H9 (cell line): ENCODE measurements around the gene SERPINE2. TPM values are rescaled to one million over a fixed set of nuclear protein-coding genes. Genes with fewer than 3 reads are reported as not detected.

Source experiments
- DNase-seq: peaks from one replicate; pipeline ENCODE4 v3.0.0-alpha.2; 2017
- H2AFZ ChIP-seq: one replicate; pipeline ENCODE4 v1.6.1; 2013; ENCODE audit warnings: mild to moderate bottlenecking, low read length, control low read depth, moderate library complexity
- H2AK5ac ChIP-seq: 2 replicates; pipeline ENCODE4 v1.6.1; 2013; ENCODE audit warnings: low read length, control low read depth, mixed read lengths; ENCODE audit not compliant: insufficient read length
- H2BK120ac ChIP-seq: one replicate; pipeline ENCODE4 v1.6.1; 2013; ENCODE audit warnings: low read depth, mild to moderate bottlenecking, low read length, control low read depth, inconsistent platforms; ENCODE audit not compliant: poor library complexity, severe bottlenecking
- H2BK12ac ChIP-seq: 2 replicates; pipeline ENCODE4 v1.6.1; 2013; ENCODE audit warnings: low read length, control low read depth, mixed read lengths, low read depth; ENCODE audit not compliant: insufficient read length
- H2BK15ac ChIP-seq: 2 replicates; pipeline ENCODE4 v1.6.1; 2013; ENCODE audit warnings: low read depth, low read length, control low read depth
- H2BK20ac ChIP-seq: one replicate; pipeline ENCODE4 v1.6.1; 2013; ENCODE audit warnings: low read depth, mild to moderate bottlenecking, low read length, control low read depth, inconsistent platforms; ENCODE audit not compliant: poor library complexity, severe bottlenecking
- H2BK5ac ChIP-seq: 2 replicates; pipeline ENCODE4 v1.6.1; 2013; ENCODE audit warnings: low read length, control low read depth, mixed read lengths; ENCODE audit not compliant: insufficient read length
- H3K14ac ChIP-seq: 2 replicates; pipeline ENCODE4 v1.6.1; 2013; ENCODE audit warnings: low read length, control low read depth; ENCODE audit not compliant: insufficient read depth
- H3K18ac ChIP-seq: 2 replicates; pipeline ENCODE4 v1.6.1; 2013; ENCODE audit warnings: low read depth, mild to moderate bottlenecking, mixed read lengths, low read length, control low read depth; ENCODE audit not compliant: insufficient read length
- H3K23ac ChIP-seq: 2 replicates; pipeline ENCODE4 v1.6.1; 2013; ENCODE audit warnings: low read length, control low read depth, mixed read lengths, low read depth; ENCODE audit not compliant: insufficient read length
- H3K23me2 ChIP-seq: 2 replicates; pipeline ENCODE4 v1.6.1; 2013; ENCODE audit warnings: low read depth, mild to moderate bottlenecking, mixed read lengths, low read length, control low read depth; ENCODE audit not compliant: insufficient read length, poor library complexity, severe bottlenecking
- H3K27ac ChIP-seq: 2 replicates; pipeline ENCODE4 v1.5.1; 2013; ENCODE audit warnings: low read length, control low read depth, mixed read lengths, low read depth; ENCODE audit not compliant: insufficient read length
- H3K27me3 ChIP-seq: 2 replicates; pipeline ENCODE4 v1.6.1; 2013; ENCODE audit warnings: low read length, control low read depth, inconsistent platforms; ENCODE audit not compliant: insufficient read depth
- H3K4ac ChIP-seq: 2 replicates; pipeline ENCODE4 v1.6.1; 2013; ENCODE audit warnings: low read depth, mild to moderate bottlenecking, control low read depth, inconsistent platforms, low read length, moderate library complexity
- H3K4me1 ChIP-seq: 2 replicates; pipeline ENCODE4 v1.6.1; 2013; ENCODE audit warnings: low read length, control low read depth, inconsistent platforms; ENCODE audit not compliant: insufficient read depth
- H3K4me2 ChIP-seq: 2 replicates; pipeline ENCODE4 v1.6.1; 2013; ENCODE audit warnings: low read length, control low read depth, mixed read lengths; ENCODE audit not compliant: insufficient read length, insufficient read depth
- H3K56ac ChIP-seq: 2 replicates; pipeline ENCODE4 v1.6.1; 2013; ENCODE audit warnings: low read depth, mild to moderate bottlenecking, mixed read lengths, low read length, control low read depth; ENCODE audit not compliant: insufficient read length
- H3K79me1 ChIP-seq: 2 replicates; pipeline ENCODE4 v1.6.1; 2013; ENCODE audit warnings: low read depth, mild to moderate bottlenecking, moderate library complexity, low read length, control low read depth, inconsistent platforms; ENCODE audit not compliant: insufficient read depth, poor library complexity, severe bottlenecking
- H3K79me2 ChIP-seq: 2 replicates; pipeline ENCODE4 v1.6.1; 2013; ENCODE audit warnings: low read length, control low read depth, inconsistent platforms; ENCODE audit not compliant: insufficient read depth
- H3K9ac ChIP-seq: 2 replicates; pipeline ENCODE4 v1.6.1; 2013; ENCODE audit warnings: low read length, control low read depth, mixed read lengths; ENCODE audit not compliant: insufficient read length; ENCODE audit errors: extremely low read depth
- H3K9me3 ChIP-seq: one replicate; pipeline ENCODE4 v1.6.1; 2013; ENCODE audit warnings: low read depth, low read length, inconsistent platforms; ENCODE audit not compliant: control insufficient read depth
- H3T11ph ChIP-seq: one replicate; pipeline ENCODE4 v1.6.1; 2013; ENCODE audit warnings: mild to moderate bottlenecking, low read length, control low read depth, inconsistent platforms
- H4K20me1 ChIP-seq: one replicate; pipeline ENCODE4 v1.6.1; 2013; ENCODE audit not compliant: control insufficient read depth, insufficient read length, insufficient read depth
- H4K5ac ChIP-seq: 2 replicates; pipeline ENCODE4 v1.6.1; 2013; ENCODE audit warnings: low read depth, mild to moderate bottlenecking, mixed read lengths, low read length, control low read depth; ENCODE audit not compliant: insufficient read length
- H4K8ac ChIP-seq: replicated peaks from 2 replicates; pipeline ENCODE4 v1.6.1; 2013; ENCODE audit warnings: low read length, control low read depth, mixed read lengths, low read depth; ENCODE audit not compliant: insufficient read length
- H4K91ac ChIP-seq: 2 replicates; pipeline ENCODE4 v1.6.1; 2013; ENCODE audit warnings: low read depth, mild to moderate bottlenecking, moderate library complexity, mixed read lengths, low read length, control low read depth; ENCODE audit not compliant: insufficient read length
- H3K27ac Mint-ChIP-seq, 3 experiments: 2 replicates in 2 of 3; 3 replicates in 1 of 3; pipeline ENCODE4 v1.8.0; 2020 to 2021; ENCODE audit warnings: mixed read lengths in 3 of 3, mild to moderate bottlenecking in 1 of 3, moderate library complexity in 1 of 3
- H3K27me3 Mint-ChIP-seq: 2 replicates; pipeline ENCODE4 v1.8.0; 2021; ENCODE audit warnings: low read depth, mild to moderate bottlenecking, moderate library complexity, mixed read lengths
- H3K36me3 Mint-ChIP-seq, 3 experiments: 2 replicates in 2 of 3; 3 replicates in 1 of 3; pipeline ENCODE4 v1.8.0; 2020 to 2021; ENCODE audit warnings: low read depth in 3 of 3, mixed read lengths in 3 of 3; ENCODE audit not compliant: insufficient read depth in 1 of 3
- H3K4me1 Mint-ChIP-seq, 2 experiments: 2 replicates each; pipeline ENCODE4 v1.8.0; 2020; ENCODE audit warnings: mixed read lengths in 2 of 2
- H3K4me3 Mint-ChIP-seq, 2 experiments: 2 replicates in 1 of 2; 3 replicates in 1 of 2; pipeline ENCODE4 v1.8.0; 2020 to 2021; ENCODE audit warnings: mild to moderate bottlenecking in 2 of 2, mixed read lengths in 2 of 2, moderate library complexity in 1 of 2
- H3K9me3 Mint-ChIP-seq, 2 experiments: 2 replicates in 1 of 2; 3 replicates in 1 of 2; pipeline ENCODE4 v1.8.0; 2020; ENCODE audit warnings: mild to moderate bottlenecking in 2 of 2, mixed read lengths in 2 of 2, moderate library complexity in 1 of 2
- CTCF ChIP-seq: fragments of 200-600 bp; sonication (generic); conservative IDR thresholded peaks from 3 replicates; pipeline ENCODE4 v1.8.0; 2021; ENCODE audit warnings: antibody characterized with exemption, mild to moderate bottlenecking
- WGBS: extraction: QIAGEN DNeasy Blood & Tissue Kit; methylation state at CpG from one replicate; pipeline ENCODE4 v1.1.7; 2013; ENCODE audit warnings: missing lambda C conversion rate, low lambda C conversion rate, mixed read lengths; ENCODE audit not compliant: insufficient read length; ENCODE audit errors: extremely low coverage; 5-methylcytosine and 5-hydroxymethylcytosine counted together
- total RNA-seq: library from RNA; stranded (reverse); gene quantifications from 2 replicates; pipeline ENCODE4 v1.2.1, GENCODE V29; 2021

Gene SERPINE2
- total RNA-seq, 1 experiment from 2014 or later = 40.0 TPM

GRCh38 chr2:223991611-223992010 is 47.5 kb downstream of the SERPINE2 start:
- H3K4me1 Mint-ChIP-seq = peaks cover 6 to 11% of the 10 kb centered on the region in 2 experiments; a peak in 3 of 4 replicates
- Histone ChIP-seq H3K9ac (no peak overlapping the region), H4K20me1 (no peaks in the 10 kb centered on the region), H3K18ac (no peak overlapping the region), H3T11ph (no peak overlapping the region), H3K4me2 (no peak overlapping the region), H4K8ac (no peak overlapping the region), H2BK120ac (no peak overlapping the region), H2BK12ac (no peak overlapping the region), H4K5ac (no peak overlapping the region), H3K4me1 (no peaks in the 10 kb centered on the region), H4K91ac (no peak overlapping the region), H2BK15ac (no peak overlapping the region), H2AFZ (no peak overlapping the region), H3K9me3 (no peaks in the 10 kb centered on the region), H2BK5ac (no peak overlapping the region), H3K27ac (no peak overlapping the region), H3K56ac (no peak overlapping the region), H3K79me1 (no peaks in the 10 kb centered on the region), H3K4ac (no peak overlapping the region), H2AK5ac (no peak overlapping the region), H3K14ac (no peak overlapping the region), H3K23ac (no peak overlapping the region), H3K79me2 (no peaks in the 10 kb centered on the region), H3K23me2 (no peaks in the 10 kb centered on the region), H2BK20ac (no peak overlapping the region), H3K27me3 (no peaks in the 10 kb centered on the region)
- H3K27ac Mint-ChIP-seq = no peak overlapping the region
- no peaks in the 10 kb centered on the region; a peak in 2 of 7 replicates for H3K36me3 Mint-ChIP-seq
- H3K4me3 Mint-ChIP-seq = peak overlapping the region in 1 of 2 experiments; percentile 44; a peak in 1 of 5 replicates
- no CpG with 5 or more reads among the region's 12 CpGs for WGBS
- no peaks in the 10 kb centered on the region for H3K27me3 Mint-ChIP-seq
- no peak for DNase-seq
- no peak for TF ChIP-seq CTCF
- no peaks in the 10 kb centered on the region for H3K9me3 Mint-ChIP-seq
